ENCODE measurements around the gene LRIG1.

LRIG1 gene

GRCh38 chr3:66487465-66487864 lies 13.4 kb downstream of the LRIG1 start:
- DNase-seq, result no peak

GRCh38 chr3:66486646-66487045 lies 14.2 kb downstream of the LRIG1 start:
- DNase-seq, result no peak

GRCh38 chr3:66486202-66486601 lies 14.6 kb downstream of the LRIG1 start:
- no peak for DNase-seq

- DNase-seq, result no peak
Observed at GRCh38 chr3:66485291-66485968, 15.4 kb downstream of the LRIG1 start.

- no peak for DNase-seq
Observed at GRCh38 chr3:66484106-66484844, 16.5 kb downstream of the LRIG1 start.

GRCh38 chr3:66483409-66483906 lies 17.4 kb downstream of the LRIG1 start:
- no peak for DNase-seq

- DNase-seq, result no peak
Observed at GRCh38 chr3:66483006-66483405, 17.8 kb downstream of the LRIG1 start.

DNA sequence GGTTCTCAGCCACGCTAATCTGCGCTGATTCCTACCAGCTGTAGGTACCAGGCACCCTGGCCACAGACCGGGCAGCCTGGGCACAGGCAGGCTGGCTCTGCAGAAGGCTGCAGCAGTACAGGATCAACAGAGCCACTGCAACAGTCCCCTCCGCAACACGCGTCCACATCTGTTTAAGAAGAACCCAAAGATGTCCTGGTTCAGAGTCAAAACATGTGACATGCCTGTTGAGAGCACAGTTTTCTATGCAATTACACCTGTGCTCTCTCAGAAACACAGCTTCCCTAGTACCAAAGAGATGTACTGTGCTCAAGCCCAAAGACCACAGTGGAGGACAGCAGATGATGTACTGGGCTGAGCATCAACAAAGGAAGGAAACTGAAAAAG lies 18.8 kb downstream of the LRIG1 start:
- no peak for DNase-seq

DNA sequence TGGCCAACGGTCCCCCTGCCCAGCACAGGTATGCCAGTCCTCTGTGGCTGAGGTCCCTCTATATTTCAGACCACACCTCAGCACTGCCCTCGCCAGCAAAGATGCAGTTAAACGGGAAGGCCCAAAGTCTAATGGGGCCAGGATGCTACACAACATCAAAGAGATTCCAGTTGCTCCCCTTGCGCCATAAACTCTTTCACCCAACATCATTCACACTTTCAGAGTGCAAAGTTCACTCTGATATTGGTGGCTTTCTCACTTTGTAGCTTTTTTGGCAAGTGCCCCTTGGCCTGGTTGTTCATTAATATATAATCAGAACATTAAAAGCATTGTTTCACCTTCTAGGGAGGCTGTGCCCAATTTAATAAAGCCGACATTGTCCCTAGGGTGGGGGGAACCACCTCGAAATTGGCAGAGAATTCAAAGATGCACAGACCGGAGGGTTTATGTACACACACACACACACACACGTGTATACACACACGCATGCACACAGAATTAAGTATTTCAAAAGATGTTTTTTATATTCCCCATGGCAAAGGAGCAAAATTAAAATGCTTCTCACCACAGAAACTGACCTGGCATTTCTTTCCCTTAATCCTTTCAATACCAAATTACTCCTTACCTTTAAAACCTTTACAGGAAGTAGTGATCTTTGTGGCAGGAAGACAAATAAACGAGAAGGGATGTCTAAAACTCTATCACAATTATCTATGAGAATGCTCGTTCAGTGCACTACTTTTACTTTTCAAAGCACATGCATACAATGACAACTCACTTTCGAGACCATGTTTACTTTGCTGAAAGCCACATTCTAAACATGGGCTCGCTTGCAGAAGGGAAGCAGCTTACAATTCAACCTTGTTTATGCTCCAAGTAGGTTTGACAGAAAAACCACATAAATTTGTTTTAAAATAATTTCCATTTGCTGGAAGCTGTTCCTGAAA lies 19.5 kb downstream of the LRIG1 start:
- DNase-seq, result no peak

DNA sequence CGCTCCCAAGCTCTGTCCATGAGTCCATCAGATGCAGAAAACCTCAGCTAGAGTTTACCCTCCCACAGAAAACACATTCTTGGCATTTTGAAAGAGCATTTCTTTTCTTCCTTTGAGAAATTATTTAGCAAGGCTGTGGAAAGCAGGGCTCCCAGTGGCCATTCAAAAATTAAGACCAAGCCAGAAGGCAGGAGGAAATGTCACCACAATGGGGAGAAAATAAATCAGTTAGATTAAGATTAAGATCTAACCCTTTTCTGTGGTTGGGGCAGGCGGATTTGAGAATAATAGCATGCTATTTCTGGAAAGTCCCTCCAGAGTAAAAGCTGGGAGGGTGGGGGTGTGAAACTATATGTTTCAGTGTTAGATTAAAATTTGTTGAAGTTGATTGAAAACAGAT lies 20.2 kb downstream of the LRIG1 start:
- DNase-seq, result no peak

DNA sequence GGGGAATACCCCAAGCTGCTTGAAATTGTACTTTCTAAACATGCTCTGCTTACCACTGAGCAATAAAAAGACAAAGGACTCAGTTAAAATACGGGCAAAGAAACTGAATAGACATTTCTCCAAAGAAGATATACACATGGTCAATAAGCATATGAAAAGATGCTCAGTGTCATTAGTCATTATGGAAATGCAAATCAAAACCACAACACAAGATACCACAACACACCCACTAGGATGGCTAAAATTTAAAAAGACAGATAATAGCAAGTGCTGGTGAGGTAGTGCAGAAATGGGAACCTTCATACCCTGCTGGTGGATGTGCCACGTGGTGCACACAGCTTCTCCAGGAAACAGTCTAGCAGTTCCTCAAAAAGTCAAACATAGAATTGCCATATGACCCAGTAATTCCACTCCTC lies 21.3 kb downstream of the LRIG1 start:
- no peak for DNase-seq

GRCh38 chr3:66478960-66479359 lies 21.9 kb downstream of the LRIG1 start:
- DNase-seq, result no peak

- DNase-seq, result no peak
Observed at GRCh38 chr3:66477856-66478255, 23.0 kb downstream of the LRIG1 start.

- no peak for DNase-seq
Observed at GRCh38 chr3:66476852-66477381, 23.9 kb downstream of the LRIG1 start.

DNA sequence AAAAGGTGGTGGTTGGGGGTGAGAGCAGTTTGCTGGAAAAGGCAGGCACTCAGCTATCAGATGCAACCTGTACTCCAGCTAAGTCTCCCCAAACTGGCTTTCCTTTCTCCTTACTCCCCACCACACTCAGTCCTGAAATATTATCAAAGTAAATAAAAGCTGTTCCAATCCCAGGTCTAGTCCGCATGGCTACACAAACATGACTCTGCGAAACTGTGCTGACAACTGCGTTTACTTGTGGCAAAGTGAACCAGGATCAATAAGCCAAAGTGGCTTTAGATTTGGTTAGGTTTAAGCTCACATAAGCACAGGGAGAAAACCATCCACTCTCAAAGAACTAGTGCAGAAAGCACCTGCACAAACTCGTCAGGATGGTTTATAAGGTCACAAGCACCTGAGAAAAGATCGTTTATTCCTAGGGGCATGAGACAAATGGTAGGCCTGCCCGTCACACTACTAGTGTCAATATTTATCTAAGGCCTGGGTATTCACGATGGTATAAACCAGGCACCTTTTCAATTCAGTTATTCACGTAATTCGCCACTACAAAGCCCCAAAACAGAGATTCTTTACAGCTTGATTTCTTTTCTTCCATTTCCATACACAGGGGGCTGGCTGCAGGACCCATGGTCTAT lies 25.3 kb downstream of the LRIG1 start:
- DNase-seq, result no peak

DNA sequence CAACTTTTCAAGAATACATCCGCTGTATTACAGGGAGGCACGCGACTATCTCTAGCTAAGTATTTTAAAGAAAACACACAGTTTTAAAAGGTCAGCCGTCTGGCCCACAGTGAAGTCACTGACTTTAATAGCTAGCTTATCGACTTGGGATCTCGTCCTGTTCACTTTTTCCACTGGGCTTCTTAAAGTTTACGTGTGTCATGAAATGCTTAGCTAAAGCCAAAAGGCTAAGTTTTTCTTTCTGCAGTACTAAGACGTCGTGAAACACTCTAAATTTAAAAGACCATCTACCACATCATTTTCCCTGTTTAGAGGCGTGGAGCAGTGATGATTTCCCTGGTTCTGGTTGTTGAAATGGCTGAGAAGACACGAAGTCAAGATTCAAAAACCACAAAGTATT lies 27.1 kb downstream of the LRIG1 start:
- DNase-seq, result no peak

DNA sequence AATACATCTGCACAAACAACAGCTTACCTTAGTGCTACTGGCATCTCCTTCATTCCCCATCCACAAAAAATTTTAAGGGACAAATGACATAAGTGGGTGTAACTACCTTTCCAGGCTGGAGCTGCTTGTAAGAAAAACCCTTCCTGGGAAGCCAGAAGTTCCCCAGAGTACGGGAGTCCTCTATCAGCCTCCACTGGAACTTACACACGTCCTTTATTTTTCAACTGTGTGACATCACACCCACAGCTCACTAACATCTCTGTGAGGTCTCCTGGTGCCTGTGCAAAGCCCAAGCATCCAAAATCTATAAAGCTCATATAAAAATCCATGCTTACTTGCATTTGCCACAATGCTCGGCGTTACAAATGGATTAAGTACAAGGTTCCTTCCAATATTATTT lies 27.6 kb downstream of the LRIG1 start:
- DNase-seq, result no peak

- peak; percentile 22 for DNase-seq
Observed at GRCh38 chr3:66472313-66473134, 28.3 kb downstream of the LRIG1 start.

DNA sequence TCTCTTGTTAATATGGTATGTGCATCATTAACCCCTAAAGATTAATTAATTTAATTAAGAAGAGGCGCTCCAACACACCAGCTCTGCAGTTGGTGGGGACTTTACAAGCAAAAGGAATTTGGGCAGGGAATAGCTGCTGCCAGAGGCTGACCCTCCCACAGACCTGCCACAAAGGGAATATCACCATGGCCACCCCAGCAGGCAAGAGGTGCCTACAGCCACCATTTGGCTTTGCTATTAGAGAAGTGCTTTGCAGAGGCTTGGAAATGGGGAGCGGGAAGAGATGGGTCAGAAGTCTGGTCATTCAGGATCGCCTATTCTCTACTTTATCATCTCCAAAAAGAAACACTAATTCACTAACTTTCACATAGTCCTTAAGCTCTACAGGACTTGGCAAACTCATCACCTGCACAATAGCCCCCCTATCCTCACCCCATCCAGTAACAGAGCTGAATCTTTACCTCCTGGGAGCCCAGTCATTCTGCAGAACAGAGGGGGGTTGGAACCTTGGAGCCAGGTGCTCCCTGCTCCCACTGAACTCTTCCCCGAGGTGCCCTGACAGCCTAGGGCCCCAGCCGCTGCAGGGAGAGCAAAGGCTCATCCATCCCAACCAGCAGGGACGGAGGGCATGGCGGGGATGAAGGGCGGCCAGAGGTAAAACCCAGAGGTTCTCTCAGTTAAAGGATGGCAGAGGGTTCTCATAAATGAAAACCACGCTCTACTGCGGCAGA lies 29.7 kb downstream of the LRIG1 start:
- DNase-seq, result no peak

DNA sequence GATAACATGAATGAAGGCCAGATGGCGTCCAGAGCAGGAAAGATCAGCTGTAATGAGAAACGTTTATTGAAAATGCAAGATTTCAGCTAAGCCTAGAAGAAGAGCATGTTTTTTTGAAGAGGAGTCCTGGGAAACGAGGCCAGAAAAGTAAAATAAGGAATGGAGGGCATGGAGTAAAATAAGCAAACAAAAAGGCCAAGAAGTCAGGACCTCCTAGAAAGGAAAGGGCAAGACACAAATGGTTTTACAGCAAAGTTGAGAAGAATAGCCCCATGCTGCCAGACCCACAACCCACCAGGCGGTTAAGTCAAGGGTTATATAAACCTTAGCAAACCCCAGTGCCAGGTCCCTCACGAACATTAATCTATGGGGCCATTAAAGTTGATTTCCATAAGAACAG lies 30.5 kb downstream of the LRIG1 start:
- DNase-seq, result no peak

DNA sequence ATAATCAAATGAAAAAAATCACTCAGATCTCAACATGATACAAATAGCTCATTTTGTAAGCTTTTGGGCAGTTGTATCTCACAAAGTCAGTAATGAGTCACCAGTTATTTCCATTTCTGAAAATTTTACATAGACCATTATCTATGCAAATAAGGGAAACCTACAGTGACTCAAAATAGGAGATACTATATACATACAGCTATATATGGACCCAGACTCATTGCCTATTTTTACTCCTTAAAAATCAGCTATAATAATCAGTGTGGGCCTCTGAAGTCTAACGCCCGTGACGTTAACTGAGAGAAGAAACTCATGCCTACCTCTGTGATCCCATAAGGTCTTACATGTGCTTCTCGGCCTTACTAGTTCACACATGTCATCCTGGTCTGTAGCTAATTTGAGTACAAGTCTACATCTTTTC lies 31.6 kb downstream of the LRIG1 start:
- DNase-seq, result no peak

Measured in stimulated activated CD4-positive, alpha-beta T cell treated with anti-CD3 and anti-CD28 coated beads, Interleukin-4, amount 100 ng/mL, for 1 hour (primary cell).